Natural killer cell (primary cell): ENCODE data around the gene KIAA0319L. TPM values are rescaled to one million over a fixed set of nuclear protein-coding genes. Genes with fewer than 3 reads are reported as not detected.
A peak's percentile ranks its signal among the peaks of the same experiment; 100 is the strongest.

ENCODE experiments used
- ATAC-seq, 3 donors: fragments of 150-1000 bp in 2 of 3; fragments of 200-7000 bp in 1 of 3; cut with Tn5 transposase; 1 replicate in 1 of 3; 2 replicates in 2 of 3; pipeline ENCODE4 v1.10.0; 2021; ENCODE audit warnings: mild to moderate bottlenecking in 2 of 3, moderate library complexity in 2 of 3
- DNase-seq, 2 donors: peaks; one replicate each; pipeline versions ENCODE4 v3.0.0 to v3.0.0-alpha.2; 2013 to 2021; ENCODE audit warnings: mixed read lengths in 1 of 2
- H3K27ac ChIP-seq: one replicate; pipeline ENCODE4 v1.5.1; 2013; ENCODE audit warnings: mild to moderate bottlenecking, low read length
- H3K27me3 ChIP-seq: one replicate; pipeline ENCODE4 v1.6.1; 2013; ENCODE audit warnings: low read length; ENCODE audit not compliant: control insufficient read depth, insufficient read depth
- H3K36me3 ChIP-seq: one replicate; pipeline ENCODE4 v1.6.1; 2013; ENCODE audit warnings: low read length; ENCODE audit not compliant: control insufficient read depth, insufficient read depth
- H3K4me1 ChIP-seq: one replicate; pipeline ENCODE4 v1.6.1; 2013; ENCODE audit warnings: low read length; ENCODE audit not compliant: control insufficient read depth, insufficient read depth
- H3K4me3 ChIP-seq: one replicate; pipeline ENCODE4 v1.5.1; 2013; ENCODE audit warnings: low read length
- H3K9me3 ChIP-seq: one replicate; pipeline ENCODE4 v1.6.1; 2013; ENCODE audit warnings: low read length; ENCODE audit not compliant: control insufficient read depth, insufficient read depth
- H3K27ac Mint-ChIP-seq, 2 donors: one replicate each; pipeline ENCODE4 v1.8.0; 2022; ENCODE audit warnings: mild to moderate bottlenecking in 2 of 2, mixed read lengths in 2 of 2, moderate library complexity in 1 of 2
- H3K27me3 Mint-ChIP-seq, 2 donors: one replicate each; pipeline ENCODE4 v1.8.0; 2022; ENCODE audit warnings: low read depth in 2 of 2, mixed read lengths in 2 of 2
- H3K36me3 Mint-ChIP-seq: one replicate; pipeline ENCODE4 v1.8.0; 2022; ENCODE audit warnings: mixed read lengths
- H3K4me1 Mint-ChIP-seq, 2 donors: one replicate each; pipeline ENCODE4 v1.8.0; 2022; ENCODE audit warnings: mixed read lengths in 2 of 2
- H3K4me3 Mint-ChIP-seq: one replicate; pipeline ENCODE4 v1.8.0; 2022; ENCODE audit warnings: mild to moderate bottlenecking, moderate library complexity, mixed read lengths
- H3K9me3 Mint-ChIP-seq, 2 donors: one replicate each; pipeline ENCODE4 v1.8.0; 2022; ENCODE audit warnings: mixed read lengths in 2 of 2
- WGBS: methylation state at CpG from one replicate; pipeline ENCODE4 v1.1.7; 2013; ENCODE audit warnings: missing lambda C conversion rate; ENCODE audit not compliant: insufficient coverage; 5-methylcytosine and 5-hydroxymethylcytosine counted together
- intact Hi-C: fragments of 100-400 bp; cut with micrococcal nuclease; formaldehyde crosslinking; loops from one replicate; pipeline ENCODE4 v1.14.2; 2022
- total RNA-seq, 4 donors: library from RNA; stranded (reverse); fragments of 120-200 nt in 1 of 4; gene quantifications; one replicate each; pipeline versions ENCODE4 v1.2.3 to v1.2.4, GENCODE V29; 2013 to 2022
- TF ChIP-seq, protein P1 (sequence below): fragments of 200-600 bp; IDR thresholded peaks from one replicate; pipeline ENCODE4 v1.8.0; 2022; ENCODE audit warnings: antibody characterized with exemption

Gene KIAA0319L
- total RNA-seq, 3 donors from 2014 or later (not counting 1 experiment from before 2014, with no cell fraction given) = 51.3 to 75.0 (median 64.8) TPM

DNA sequence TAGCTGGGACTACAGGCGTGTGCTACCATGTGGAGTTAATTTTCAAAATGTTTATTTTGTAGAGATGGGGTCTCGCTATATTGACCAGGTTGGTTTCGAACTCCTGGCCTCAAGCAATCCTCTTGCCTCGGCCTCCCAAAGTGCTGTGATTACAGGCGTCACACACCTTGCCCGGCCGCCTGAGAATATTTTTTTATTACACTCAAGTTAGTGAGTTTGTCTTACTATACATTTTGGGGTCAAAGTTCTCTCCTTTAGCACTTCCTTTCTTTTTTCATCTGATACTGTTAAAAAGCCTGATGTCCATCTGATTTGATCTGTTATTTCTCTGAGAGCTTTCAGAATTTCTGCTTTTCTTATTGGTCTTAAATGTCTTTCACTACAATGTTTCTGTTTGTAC is 128.8 kb downstream of the KIAA0319L start:
- Mint-ChIP-seq H3K4me1 (peaks cover 0 to 10% of the 10 kb centered on the region in 2 donors), H3K4me3 (no peak overlapping the region), H3K9me3 (no peaks in the 10 kb centered on the region), H3K27me3 (no peaks in the 10 kb centered on the region), H3K36me3 (no peaks in the 10 kb centered on the region), H3K27ac (no peak overlapping the region)
- H3K27me3 ChIP-seq = no peaks in the 10 kb centered on the region
- intact Hi-C loops = no loop called here
- DNase-seq (no peak), ATAC-seq (no peak)
- H3K36me3 ChIP-seq = peaks cover 2% of the 10 kb centered on the region
- H3K9me3 ChIP-seq = no peaks in the 10 kb centered on the region
- TF ChIP-seq, protein P1, sequence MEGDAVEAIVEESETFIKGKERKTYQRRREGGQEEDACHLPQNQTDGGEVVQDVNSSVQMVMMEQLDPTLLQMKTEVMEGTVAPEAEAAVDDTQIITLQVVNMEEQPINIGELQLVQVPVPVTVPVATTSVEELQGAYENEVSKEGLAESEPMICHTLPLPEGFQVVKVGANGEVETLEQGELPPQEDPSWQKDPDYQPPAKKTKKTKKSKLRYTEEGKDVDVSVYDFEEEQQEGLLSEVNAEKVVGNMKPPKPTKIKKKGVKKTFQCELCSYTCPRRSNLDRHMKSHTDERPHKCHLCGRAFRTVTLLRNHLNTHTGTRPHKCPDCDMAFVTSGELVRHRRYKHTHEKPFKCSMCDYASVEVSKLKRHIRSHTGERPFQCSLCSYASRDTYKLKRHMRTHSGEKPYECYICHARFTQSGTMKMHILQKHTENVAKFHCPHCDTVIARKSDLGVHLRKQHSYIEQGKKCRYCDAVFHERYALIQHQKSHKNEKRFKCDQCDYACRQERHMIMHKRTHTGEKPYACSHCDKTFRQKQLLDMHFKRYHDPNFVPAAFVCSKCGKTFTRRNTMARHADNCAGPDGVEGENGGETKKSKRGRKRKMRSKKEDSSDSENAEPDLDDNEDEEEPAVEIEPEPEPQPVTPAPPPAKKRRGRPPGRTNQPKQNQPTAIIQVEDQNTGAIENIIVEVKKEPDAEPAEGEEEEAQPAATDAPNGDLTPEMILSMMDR = no peak
- no peak overlapping the region for H3K4me3 ChIP-seq
- 100% methylated on average over 3 of the region's 7 CpGs for WGBS
- no peak overlapping the region for H3K27ac ChIP-seq
- H3K4me1 ChIP-seq = no peaks in the 10 kb centered on the region

DNA sequence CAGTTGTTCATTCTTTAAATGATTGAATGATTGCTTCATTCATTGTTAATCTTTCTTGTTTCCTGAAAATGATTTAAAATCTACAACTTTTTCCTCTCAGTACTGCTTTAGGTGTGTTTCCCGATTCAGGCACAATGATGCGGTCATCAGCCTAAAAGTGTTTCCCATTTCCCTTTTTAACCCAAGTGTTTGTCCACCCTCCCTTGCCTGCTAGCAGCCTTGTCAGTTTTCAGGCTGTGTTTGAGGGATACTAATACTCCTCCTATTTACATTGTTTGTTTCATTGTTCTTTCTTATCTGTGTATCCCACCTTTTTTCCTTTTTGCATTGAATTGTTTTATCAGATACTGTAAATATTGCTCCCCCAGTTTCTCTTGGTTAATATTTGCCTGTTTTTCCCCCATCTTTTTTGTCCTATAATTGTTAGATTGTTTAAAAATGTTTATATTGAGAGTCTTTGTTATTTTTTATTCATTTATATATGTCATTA is 131.1 kb downstream of the KIAA0319L start:
- no peaks in the 10 kb centered on the region for H3K36me3 ChIP-seq
- H3K9me3 ChIP-seq = no peaks in the 10 kb centered on the region
- DNase-seq = no peak
- H3K27ac ChIP-seq = no peak overlapping the region
- H3K9me3 Mint-ChIP-seq = no peaks in the 10 kb centered on the region
- H3K27ac Mint-ChIP-seq = peak overlapping the region in 1 of 2 donors; percentile 15
- intact Hi-C loops = no loop called here
- H3K27me3 Mint-ChIP-seq = no peaks in the 10 kb centered on the region
- H3K4me3 ChIP-seq = no peak overlapping the region
- H3K4me3 Mint-ChIP-seq = no peak overlapping the region
- ATAC-seq = no peak
- no peaks in the 10 kb centered on the region for H3K36me3 Mint-ChIP-seq
- H3K4me1 Mint-ChIP-seq = peaks cover 0 to 5% of the 10 kb centered on the region in 2 donors
- TF ChIP-seq, protein P1 = no peak
- WGBS = 72% methylated on average over 2 of the region's 2 CpGs
- no peaks in the 10 kb centered on the region for H3K4me1 ChIP-seq
- no peaks in the 10 kb centered on the region for H3K27me3 ChIP-seq

DNA sequence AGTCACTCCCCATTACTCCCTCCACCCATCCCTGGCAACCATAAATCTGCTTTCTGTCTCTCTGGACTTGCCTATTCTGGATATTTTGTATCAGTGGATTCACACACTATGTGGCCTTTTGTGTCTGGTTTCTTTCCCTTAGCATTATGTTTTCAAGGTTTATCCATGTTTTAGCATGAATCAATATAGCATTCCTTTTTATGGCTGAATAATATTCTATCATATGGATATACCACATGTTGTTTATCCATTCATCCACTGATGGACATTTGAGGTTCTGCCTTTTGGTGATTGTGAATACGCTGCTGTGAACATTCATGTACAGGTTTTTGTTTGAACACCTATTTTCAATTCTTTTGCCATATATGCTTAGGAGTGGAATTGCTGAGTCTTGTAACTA is 148.3 kb downstream of the KIAA0319L start:
- H3K4me3 Mint-ChIP-seq = no peak overlapping the region
- no peaks in the 10 kb centered on the region for H3K27me3 Mint-ChIP-seq
- H3K4me1 ChIP-seq = no peaks in the 10 kb centered on the region
- no peaks in the 10 kb centered on the region for H3K27me3 ChIP-seq
- no peaks in the 10 kb centered on the region for H3K9me3 Mint-ChIP-seq
- no peak overlapping the region for H3K27ac Mint-ChIP-seq
- H3K4me3 ChIP-seq = no peak overlapping the region
- no peaks in the 10 kb centered on the region for H3K4me1 Mint-ChIP-seq
- H3K27ac ChIP-seq = no peak overlapping the region
- WGBS = 100% methylated on average over 1 of the region's 1 CpG
- H3K9me3 ChIP-seq = no peaks in the 10 kb centered on the region
- TF ChIP-seq, protein P1 = no peak
- ATAC-seq (no peak), DNase-seq (no peak)
- H3K36me3 ChIP-seq = peaks cover 39% of the 10 kb centered on the region
- intact Hi-C loops = no loop called here
- peaks cover 12% of the 10 kb centered on the region for H3K36me3 Mint-ChIP-seq

DNA sequence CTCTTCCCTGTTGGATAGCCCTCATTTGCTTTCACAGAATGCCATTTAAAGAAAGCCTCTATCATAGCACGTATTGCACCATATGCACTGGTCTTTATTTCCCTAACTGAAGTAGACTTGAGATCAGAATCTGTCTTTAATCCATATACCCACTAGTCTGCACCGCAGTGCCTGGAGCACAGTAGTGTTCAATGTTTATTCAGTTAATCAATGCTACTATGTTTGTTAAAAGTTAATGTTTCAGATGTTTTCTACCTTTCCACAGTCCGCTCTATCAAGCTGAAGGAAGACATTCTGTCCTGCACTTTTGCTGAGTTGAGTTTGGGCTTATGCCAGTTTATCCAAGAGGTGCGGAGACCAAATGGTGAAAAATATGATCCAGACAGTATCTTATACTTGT is 149.5 kb downstream of the KIAA0319L start:
- H3K4me3 ChIP-seq = no peak overlapping the region
- no peak overlapping the region for H3K4me3 Mint-ChIP-seq
- H3K4me1 Mint-ChIP-seq = no peaks in the 10 kb centered on the region
- DNase-seq (no peak), ATAC-seq (no peak)
- H3K9me3 Mint-ChIP-seq = no peaks in the 10 kb centered on the region
- TF ChIP-seq, protein P1 = no peak
- H3K36me3 ChIP-seq = peaks cover 39% of the 10 kb centered on the region
- H3K36me3 Mint-ChIP-seq = peaks cover 12% of the 10 kb centered on the region
- H3K4me1 ChIP-seq = no peaks in the 10 kb centered on the region
- H3K9me3 ChIP-seq = no peaks in the 10 kb centered on the region
- H3K27me3 Mint-ChIP-seq = no peaks in the 10 kb centered on the region
- H3K27me3 ChIP-seq = no peaks in the 10 kb centered on the region
- H3K27ac Mint-ChIP-seq = no peak overlapping the region
- WGBS = 96% methylated on average over 3 of the region's 4 CpGs
- intact Hi-C loops = no loop called here
- H3K27ac ChIP-seq = no peak overlapping the region
